Stomach smooth muscle (tissue), 2 donors: ENCODE measurements around the gene LRRC8C.

Experiments used
- H3K27ac ChIP-seq: one replicate; pipeline ENCODE4 v1.7.0; 2013; ENCODE audit warnings: mild to moderate bottlenecking, low read length, inconsistent platforms
- H3K27me3 ChIP-seq, 2 donors: one replicate each; pipeline ENCODE4 v1.7.0; 2013; ENCODE audit warnings: low read length in 2 of 2; ENCODE audit not compliant: insufficient read depth in 2 of 2, control insufficient read depth in 1 of 2
- H3K36me3 ChIP-seq, 2 donors: one replicate each; pipeline ENCODE4 v1.7.0; 2013; ENCODE audit warnings: low read length in 2 of 2; ENCODE audit not compliant: control insufficient read depth in 2 of 2, insufficient read depth in 2 of 2
- H3K4me1 ChIP-seq: one replicate; pipeline ENCODE4 v1.7.0; 2013; ENCODE audit warnings: low read length; ENCODE audit not compliant: control insufficient read depth, insufficient read depth
- H3K4me3 ChIP-seq, 2 donors: one replicate each; pipeline ENCODE4 v1.7.0; 2013; ENCODE audit warnings: low read length in 2 of 2
- H3K9ac ChIP-seq, 2 donors: one replicate each; pipeline ENCODE4 v1.7.0; 2013; ENCODE audit warnings: low read length in 2 of 2, mild to moderate bottlenecking in 1 of 2
- H3K9me3 ChIP-seq, 2 donors: one replicate each; pipeline ENCODE4 v1.7.0; 2013; ENCODE audit warnings: low read length in 2 of 2; ENCODE audit not compliant: control insufficient read depth in 2 of 2
- donor health status: healthy.
- donor health status: Pancreatic carcinoma.

LRRC8C gene

GRCh38 chr1:89705901-89706699 is 73.2 kb downstream of the LRRC8C start:
- Histone ChIP-seq H3K4me3 (no peak overlapping the region), H3K27me3 (no peaks in the 10 kb centered on the region), H3K4me1 (no peaks in the 10 kb centered on the region), H3K27ac (no peak overlapping the region), H3K9ac (no peak overlapping the region), H3K36me3 (no peaks in the 10 kb centered on the region), H3K9me3 (no peaks in the 10 kb centered on the region)

DNA sequence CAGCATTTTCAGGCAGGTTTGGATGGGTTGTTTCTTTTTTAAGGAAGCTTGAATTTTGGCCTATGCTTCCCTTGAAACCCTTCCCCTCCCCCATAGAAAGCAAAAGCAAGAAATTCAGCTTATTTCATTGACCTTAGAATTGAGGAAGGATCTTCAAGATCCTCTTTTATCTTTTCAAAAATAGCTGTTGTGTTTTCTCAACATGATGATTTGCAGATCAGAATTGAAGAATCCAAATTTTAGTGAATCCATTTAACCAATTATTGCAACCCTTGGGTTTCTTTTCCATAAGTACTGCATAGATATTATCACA is 73.7 kb downstream of the LRRC8C start:
- Histone ChIP-seq H3K27ac (no peak overlapping the region), H3K27me3 (no peaks in the 10 kb centered on the region), H3K4me3 (no peak overlapping the region), H3K9ac (no peak overlapping the region), H3K36me3 (no peaks in the 10 kb centered on the region), H3K9me3 (no peaks in the 10 kb centered on the region), H3K4me1 (no peaks in the 10 kb centered on the region)

DNA sequence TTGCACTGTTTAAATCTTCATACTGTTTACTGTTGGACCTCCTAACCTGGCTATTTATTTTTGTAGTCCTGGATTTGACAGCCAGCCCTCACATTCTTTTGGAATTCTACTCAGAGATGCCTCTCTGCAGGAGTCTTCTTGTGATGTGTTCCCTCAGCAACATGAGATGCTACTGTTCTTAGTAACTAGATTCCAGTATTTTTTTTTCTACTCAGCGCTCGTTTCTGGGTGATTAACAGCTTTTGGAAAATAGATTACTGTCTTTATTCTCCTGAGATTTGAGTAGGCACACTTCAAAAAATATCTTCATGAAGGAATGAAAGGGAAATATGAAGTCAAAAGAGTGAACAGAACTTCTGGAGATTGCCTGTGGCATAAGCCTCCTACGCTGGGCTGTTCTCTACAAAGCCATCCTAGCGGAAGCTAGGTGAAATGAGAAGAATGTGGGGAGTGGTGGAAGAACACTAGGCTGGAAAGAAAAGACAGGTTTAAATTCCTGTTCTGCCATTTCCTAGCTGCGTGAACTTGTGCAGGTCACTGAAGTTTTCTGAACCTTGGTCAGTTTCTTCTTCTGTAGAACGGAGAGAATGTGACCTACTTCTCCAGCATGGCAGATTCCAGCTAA is 75.9 kb downstream of the LRRC8C start:
- Histone ChIP-seq H3K4me1 (no peaks in the 10 kb centered on the region), H3K27me3 (no peaks in the 10 kb centered on the region), H3K36me3 (peaks cover 4 to 8% of the 10 kb centered on the region in 2 donors), H3K27ac (no peak overlapping the region), H3K9me3 (no peaks in the 10 kb centered on the region), H3K9ac (no peak overlapping the region), H3K4me3 (no peak overlapping the region)

GRCh38 chr1:89710498-89711139 is 77.7 kb downstream of the LRRC8C start:
- Histone ChIP-seq H3K4me1 (no peaks in the 10 kb centered on the region), H3K4me3 (no peak overlapping the region), H3K9me3 (no peaks in the 10 kb centered on the region), H3K9ac (no peak overlapping the region), H3K36me3 (peaks cover 4 to 8% of the 10 kb centered on the region in 2 donors), H3K27ac (no peak overlapping the region), H3K27me3 (no peaks in the 10 kb centered on the region)

GRCh38 chr1:89711140-89711778 is 78.3 kb downstream of the LRRC8C start:
- Histone ChIP-seq H3K9ac (no peak overlapping the region), H3K27me3 (no peaks in the 10 kb centered on the region), H3K4me1 (no peaks in the 10 kb centered on the region), H3K9me3 (no peaks in the 10 kb centered on the region), H3K4me3 (no peak overlapping the region), H3K36me3 (peaks cover 4 to 8% of the 10 kb centered on the region in 2 donors), H3K27ac (no peak overlapping the region)

DNA sequence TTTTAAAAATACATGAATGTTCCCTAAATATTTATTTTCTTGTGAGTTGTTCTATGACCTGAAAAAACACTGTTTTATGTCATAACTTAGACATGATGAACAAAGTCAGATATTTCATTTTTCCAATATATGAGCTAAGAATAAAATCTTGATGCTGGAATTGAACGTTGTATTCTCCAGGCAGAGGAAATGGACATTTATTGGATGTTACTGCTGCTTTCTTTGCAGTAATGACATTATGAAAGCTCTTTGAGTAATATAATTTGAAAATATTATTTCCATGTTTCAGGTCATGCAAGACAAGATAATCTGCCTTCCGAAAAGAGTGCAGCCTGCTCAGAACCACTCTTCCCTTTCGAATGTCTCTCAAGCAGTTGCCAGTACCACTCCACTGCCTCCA is 79.5 kb downstream of the LRRC8C start:
- H3K4me1 ChIP-seq = no peaks in the 10 kb centered on the region
- no peaks in the 10 kb centered on the region for H3K9me3 ChIP-seq
- H3K27ac ChIP-seq = no peak overlapping the region
- no peaks in the 10 kb centered on the region for H3K27me3 ChIP-seq
- H3K4me3 ChIP-seq = no peak overlapping the region
- H3K36me3 ChIP-seq = peaks cover 4 to 8% of the 10 kb centered on the region in 2 donors
- H3K9ac ChIP-seq = no peak overlapping the region

GRCh38 chr1:89715677-89716076 is 82.8 kb downstream of the LRRC8C start:
- Histone ChIP-seq H3K36me3 (peaks cover 4 to 8% of the 10 kb centered on the region in 2 donors), H3K27me3 (no peaks in the 10 kb centered on the region), H3K9me3 (no peaks in the 10 kb centered on the region), H3K27ac (no peak overlapping the region), H3K4me3 (no peak overlapping the region), H3K9ac (no peak overlapping the region), H3K4me1 (no peaks in the 10 kb centered on the region)

- peaks cover 2% of the 10 kb centered on the region for H3K4me1 ChIP-seq
- H3K9ac ChIP-seq = no peak overlapping the region
- H3K27me3 ChIP-seq = no peaks in the 10 kb centered on the region
- no peaks in the 10 kb centered on the region for H3K36me3 ChIP-seq
- no peak overlapping the region for H3K27ac ChIP-seq
- no peaks in the 10 kb centered on the region for H3K9me3 ChIP-seq
- no peak overlapping the region for H3K4me3 ChIP-seq
Observed at GRCh38 chr1:89719502-89720306, 86.8 kb downstream of the LRRC8C start.

DNA sequence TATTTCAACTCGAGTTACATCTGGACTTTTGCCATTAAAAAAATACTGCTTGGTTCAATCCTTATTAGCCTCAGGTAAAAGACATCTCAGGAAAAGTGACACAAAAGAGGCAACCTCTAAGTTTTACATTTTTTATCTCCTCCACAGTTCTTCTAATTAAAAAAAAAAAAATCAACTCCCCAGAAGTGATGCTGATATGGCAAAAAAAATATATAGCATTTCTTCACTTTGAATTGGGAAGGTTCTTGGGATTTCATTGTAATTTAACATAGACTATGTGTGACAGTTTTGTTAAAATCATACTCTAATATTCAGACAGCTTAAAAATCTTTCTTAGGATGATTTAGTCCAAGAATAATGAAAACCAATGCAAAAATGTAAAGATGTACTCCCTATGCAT is 87.9 kb downstream of the LRRC8C start:
- Histone ChIP-seq H3K27me3 (no peaks in the 10 kb centered on the region), H3K9ac (no peak overlapping the region), H3K4me1 (peaks cover 5% of the 10 kb centered on the region), H3K4me3 (no peak overlapping the region), H3K36me3 (no peaks in the 10 kb centered on the region), H3K9me3 (no peaks in the 10 kb centered on the region), H3K27ac (no peak overlapping the region)

DNA sequence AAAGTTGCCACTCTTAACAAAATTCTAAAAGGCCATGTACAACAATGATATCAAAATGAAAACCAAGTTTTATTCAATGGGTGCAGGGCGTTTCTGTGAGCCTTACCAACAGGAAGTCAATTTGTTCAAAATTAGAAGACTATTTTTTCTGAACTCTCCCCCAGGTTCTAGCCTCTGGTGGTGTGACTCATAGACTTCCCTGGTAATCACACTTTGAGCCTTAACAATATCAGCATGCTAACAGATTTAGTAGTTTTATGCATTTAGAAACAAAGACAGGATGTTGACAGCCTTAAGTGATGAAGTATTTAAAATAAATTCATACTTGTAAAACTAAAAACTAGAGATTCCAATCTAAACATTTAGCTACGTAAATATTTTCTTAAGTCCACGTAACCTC is 88.4 kb downstream of the LRRC8C start:
- Histone ChIP-seq H3K9me3 (no peaks in the 10 kb centered on the region), H3K27me3 (no peaks in the 10 kb centered on the region), H3K27ac (no peak overlapping the region), H3K4me1 (peaks cover 5% of the 10 kb centered on the region), H3K36me3 (no peaks in the 10 kb centered on the region), H3K4me3 (no peak overlapping the region), H3K9ac (no peak overlapping the region)
